Fibroblast of skin of back (primary cell): ENCODE measurements around the gene PRRC2B.
"Not testable (repeated sequence)": the region's sequence is repeated elsewhere in the genome, so short reads cannot be mapped to it uniquely, and the experiment has no call there.

Source experiments
- DNase-seq: peaks from one replicate; pipeline ENCODE4 v3.0.0-alpha.2; 2013

Gene PRRC2B

DNA sequence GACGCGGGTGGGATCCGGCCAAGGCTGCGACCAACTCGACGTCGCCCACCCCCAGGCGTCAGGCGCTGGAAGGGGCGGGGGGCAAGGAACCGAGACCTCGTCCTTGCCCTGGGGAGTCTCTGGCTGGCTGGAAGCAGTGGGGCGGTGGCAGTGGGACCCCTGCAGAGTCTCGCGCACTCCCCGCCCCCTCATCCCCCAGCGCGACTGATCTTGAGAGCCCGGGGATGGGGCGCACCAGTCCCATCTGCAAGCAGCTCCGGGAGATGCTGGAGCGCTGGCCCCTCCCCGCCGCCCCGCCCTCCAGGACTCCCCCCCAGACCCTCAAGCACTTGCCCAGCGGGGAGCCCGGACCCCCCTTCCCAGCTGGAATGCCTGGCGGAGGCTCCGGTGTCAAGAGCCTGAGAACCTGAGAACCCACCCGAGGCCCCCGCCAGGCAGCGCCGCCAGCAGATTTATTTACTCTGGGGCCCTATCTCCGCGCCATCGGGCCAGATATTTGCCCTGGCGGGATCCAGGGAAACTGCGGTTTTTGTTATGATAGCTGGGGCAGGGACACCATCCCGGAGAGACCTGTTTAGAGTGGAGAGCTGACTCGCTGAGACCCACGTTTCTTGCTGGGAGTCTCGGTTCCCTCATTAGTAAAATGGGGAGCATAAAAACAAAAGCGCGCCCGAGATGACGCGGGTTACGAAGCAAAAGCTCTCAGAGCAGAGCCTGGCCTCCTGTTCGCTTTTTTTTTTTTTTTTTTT is 152.6 kb downstream of the PRRC2B start:
- DNase-seq: peak; percentile 17

DNA sequence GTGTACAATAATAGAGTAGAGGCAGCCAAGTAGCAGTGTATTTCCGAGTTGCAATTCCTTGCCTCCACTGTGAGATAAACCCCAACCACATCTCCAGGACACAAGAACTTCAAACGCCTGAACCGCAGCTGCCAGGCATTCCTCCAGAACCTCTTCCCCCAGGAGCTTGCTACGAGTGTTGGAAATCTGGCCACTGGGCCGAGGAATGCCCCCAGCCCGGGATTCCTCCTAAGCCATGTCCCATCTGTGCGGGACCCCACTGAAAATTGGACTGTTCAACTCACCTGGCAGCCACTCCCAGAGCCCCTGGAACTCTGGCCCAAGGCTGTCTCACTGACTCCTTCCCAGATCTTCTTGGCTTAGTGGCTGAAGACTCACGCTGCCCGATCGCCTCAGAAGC is 155.3 kb downstream of the PRRC2B start:
- DNase-seq: not testable (repeated sequence)
